HL-60 (cell line): ENCODE results near the gene ARFGAP3.
"Not testable (repeated sequence)": the region's sequence is repeated elsewhere in the genome, so short reads cannot be mapped to it uniquely, and the experiment has no call there.

Experiments
- DNase-seq, 2 experiments: peaks; one replicate each; pipeline ENCODE4 v3.0.0-alpha.2; 2010 to 2020; ENCODE audit warnings: low read depth in 1 of 2, low spot score in 1 of 2
- H3K27ac ChIP-seq: fragments of 250-450 bp; sonication (Bioruptor Pico); replicated peaks from 2 replicates; pipeline ENCODE4 v1.5.1; 2020; ENCODE audit warnings: mild to moderate bottlenecking, moderate library complexity
- H3K27me3 ChIP-seq: fragments of 250-450 bp; sonication (Bioruptor Pico); 2 replicates; pipeline ENCODE4 v1.5.1; 2021; ENCODE audit warnings: mild to moderate bottlenecking, moderate library complexity; ENCODE audit not compliant: insufficient read depth, poor library complexity, severe bottlenecking
- H3K4me3 ChIP-seq: replicated peaks from 2 replicates; pipeline ENCODE4 v1.5.1; 2011; ENCODE audit warnings: mild to moderate bottlenecking, control low read depth, low read length; ENCODE audit not compliant: insufficient read depth
- GABPA ChIP-seq: IDR thresholded peaks from 2 replicates; pipeline ENCODE4 v1.6.1; 2012; ENCODE audit warnings: low read depth
- POLR2AphosphoS5 ChIP-seq: IDR thresholded peaks from 2 replicates; pipeline ENCODE4 v1.6.1; 2012; ENCODE audit warnings: low read depth
- SPI1 ChIP-seq: IDR thresholded peaks from 2 replicates; pipeline ENCODE4 v1.6.1; 2012; ENCODE audit warnings: low read depth, mild to moderate bottlenecking, borderline replicate concordance
- TF ChIP-seq, protein P1 (sequence below): IDR thresholded peaks from 2 replicates; pipeline ENCODE4 v1.6.1; 2012; ENCODE audit warnings: low read depth; ENCODE audit not compliant: insufficient replicate concordance
- TF ChIP-seq, protein P2 (sequence below): IDR thresholded peaks from one replicate; pipeline ENCODE4 v1.5.1; 2011; ENCODE audit warnings: low read length, control low read depth, inconsistent platforms; ENCODE audit not compliant: insufficient read depth

ARFGAP3 gene

GRCh38 chr22:42760806-42761565 lies 96.1 kb downstream of the ARFGAP3 start:
- no peak overlapping the region for H3K27ac ChIP-seq
- TF ChIP-seq SPI1, result no peak
- no peak for TF ChIP-seq GABPA
- TF ChIP-seq, protein P1, sequence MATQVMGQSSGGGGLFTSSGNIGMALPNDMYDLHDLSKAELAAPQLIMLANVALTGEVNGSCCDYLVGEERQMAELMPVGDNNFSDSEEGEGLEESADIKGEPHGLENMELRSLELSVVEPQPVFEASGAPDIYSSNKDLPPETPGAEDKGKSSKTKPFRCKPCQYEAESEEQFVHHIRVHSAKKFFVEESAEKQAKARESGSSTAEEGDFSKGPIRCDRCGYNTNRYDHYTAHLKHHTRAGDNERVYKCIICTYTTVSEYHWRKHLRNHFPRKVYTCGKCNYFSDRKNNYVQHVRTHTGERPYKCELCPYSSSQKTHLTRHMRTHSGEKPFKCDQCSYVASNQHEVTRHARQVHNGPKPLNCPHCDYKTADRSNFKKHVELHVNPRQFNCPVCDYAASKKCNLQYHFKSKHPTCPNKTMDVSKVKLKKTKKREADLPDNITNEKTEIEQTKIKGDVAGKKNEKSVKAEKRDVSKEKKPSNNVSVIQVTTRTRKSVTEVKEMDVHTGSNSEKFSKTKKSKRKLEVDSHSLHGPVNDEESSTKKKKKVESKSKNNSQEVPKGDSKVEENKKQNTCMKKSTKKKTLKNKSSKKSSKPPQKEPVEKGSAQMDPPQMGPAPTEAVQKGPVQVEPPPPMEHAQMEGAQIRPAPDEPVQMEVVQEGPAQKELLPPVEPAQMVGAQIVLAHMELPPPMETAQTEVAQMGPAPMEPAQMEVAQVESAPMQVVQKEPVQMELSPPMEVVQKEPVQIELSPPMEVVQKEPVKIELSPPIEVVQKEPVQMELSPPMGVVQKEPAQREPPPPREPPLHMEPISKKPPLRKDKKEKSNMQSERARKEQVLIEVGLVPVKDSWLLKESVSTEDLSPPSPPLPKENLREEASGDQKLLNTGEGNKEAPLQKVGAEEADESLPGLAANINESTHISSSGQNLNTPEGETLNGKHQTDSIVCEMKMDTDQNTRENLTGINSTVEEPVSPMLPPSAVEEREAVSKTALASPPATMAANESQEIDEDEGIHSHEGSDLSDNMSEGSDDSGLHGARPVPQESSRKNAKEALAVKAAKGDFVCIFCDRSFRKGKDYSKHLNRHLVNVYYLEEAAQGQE, result no peak
- no peak for TF ChIP-seq POLR2AphosphoS5
- TF ChIP-seq, protein P2, sequence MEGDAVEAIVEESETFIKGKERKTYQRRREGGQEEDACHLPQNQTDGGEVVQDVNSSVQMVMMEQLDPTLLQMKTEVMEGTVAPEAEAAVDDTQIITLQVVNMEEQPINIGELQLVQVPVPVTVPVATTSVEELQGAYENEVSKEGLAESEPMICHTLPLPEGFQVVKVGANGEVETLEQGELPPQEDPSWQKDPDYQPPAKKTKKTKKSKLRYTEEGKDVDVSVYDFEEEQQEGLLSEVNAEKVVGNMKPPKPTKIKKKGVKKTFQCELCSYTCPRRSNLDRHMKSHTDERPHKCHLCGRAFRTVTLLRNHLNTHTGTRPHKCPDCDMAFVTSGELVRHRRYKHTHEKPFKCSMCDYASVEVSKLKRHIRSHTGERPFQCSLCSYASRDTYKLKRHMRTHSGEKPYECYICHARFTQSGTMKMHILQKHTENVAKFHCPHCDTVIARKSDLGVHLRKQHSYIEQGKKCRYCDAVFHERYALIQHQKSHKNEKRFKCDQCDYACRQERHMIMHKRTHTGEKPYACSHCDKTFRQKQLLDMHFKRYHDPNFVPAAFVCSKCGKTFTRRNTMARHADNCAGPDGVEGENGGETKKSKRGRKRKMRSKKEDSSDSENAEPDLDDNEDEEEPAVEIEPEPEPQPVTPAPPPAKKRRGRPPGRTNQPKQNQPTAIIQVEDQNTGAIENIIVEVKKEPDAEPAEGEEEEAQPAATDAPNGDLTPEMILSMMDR, result no peak
- DNase-seq, result no peak
- H3K4me3 ChIP-seq, result no peak overlapping the region
- H3K27me3 ChIP-seq, result no peaks in the 10 kb centered on the region

DNA sequence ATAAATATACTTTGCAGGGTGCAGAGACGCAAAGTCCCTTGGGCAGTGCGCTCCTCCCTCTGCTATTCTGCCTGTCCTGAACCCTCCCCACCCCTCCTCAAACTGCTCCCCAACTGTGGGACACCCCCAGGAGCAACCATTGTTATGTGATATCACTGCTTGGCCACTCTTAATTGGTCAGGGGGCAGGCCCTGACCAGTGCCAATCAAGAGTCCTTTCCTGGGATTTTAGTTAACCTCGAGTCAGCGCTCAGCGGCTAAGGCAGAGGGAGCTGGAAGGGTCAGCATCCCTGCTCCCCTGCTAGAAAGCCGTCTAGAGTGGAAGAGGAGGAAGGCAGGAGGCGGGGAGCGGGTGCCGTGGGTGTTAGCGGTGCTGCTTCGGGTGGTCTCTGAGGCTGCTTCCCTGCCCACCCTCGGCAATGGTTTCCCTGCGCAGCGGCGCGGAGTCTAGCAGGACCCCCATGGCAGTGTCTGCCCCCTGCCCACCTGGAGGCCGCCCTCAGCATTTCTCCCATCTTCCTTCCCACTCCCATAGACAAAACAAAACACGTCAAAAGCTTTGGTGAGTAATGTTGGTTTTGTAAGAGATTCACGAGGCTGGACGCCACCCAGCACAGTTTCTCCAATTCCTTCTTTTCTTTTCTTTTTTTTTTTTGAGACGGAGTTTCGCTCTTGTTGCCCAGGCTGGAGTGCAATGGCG lies 98.0 kb downstream of the ARFGAP3 start:
- no peak for TF ChIP-seq SPI1
- TF ChIP-seq GABPA, result no peak
- TF ChIP-seq, protein P2, result no peak
- no peak for TF ChIP-seq POLR2AphosphoS5
- TF ChIP-seq, protein P1, result no peak
- Histone ChIP-seq H3K4me3 (no peak overlapping the region), H3K27ac (no peak overlapping the region), H3K27me3 (no peaks in the 10 kb centered on the region)
- DNase-seq, result no peak

GRCh38 chr22:42755553-42755952 lies 101.5 kb downstream of the ARFGAP3 start:
- H3K4me3 ChIP-seq, DNase-seq, H3K27ac ChIP-seq, H3K27me3 ChIP-seq: not testable (repeated sequence)

DNA sequence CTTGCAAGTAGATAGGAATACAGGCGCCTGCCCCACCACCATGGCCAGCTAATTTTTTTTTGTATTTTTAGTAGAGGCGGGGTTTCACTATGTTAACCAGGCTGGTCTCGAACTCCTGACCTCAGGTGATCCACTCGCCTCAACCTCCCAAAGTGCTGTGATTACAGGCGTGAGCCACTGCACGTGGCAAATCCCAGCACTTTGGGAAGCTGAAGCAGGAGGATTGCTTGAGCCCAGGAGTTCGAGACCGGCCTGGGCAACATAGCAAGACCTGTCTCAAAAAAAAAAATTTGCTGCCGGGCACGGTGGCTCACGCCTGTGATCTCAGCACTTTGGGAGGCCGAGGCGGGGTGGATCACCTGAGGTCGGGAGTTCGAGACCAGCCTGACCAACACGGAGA lies 102.0 kb downstream of the ARFGAP3 start:
- DNase-seq, H3K27ac ChIP-seq, H3K4me3 ChIP-seq, H3K27me3 ChIP-seq: not testable (repeated sequence)
